HepG2 (cell line): ENCODE measurements around the gene CPN1. TPM values are rescaled to one million over a fixed set of nuclear protein-coding genes. Genes with fewer than 3 reads are reported as not detected.

Experiments
- ERF ChIP-seq: IDR thresholded peaks from 2 replicates; pipeline ENCODE4 v1.6.1; 2018; ENCODE audit warnings: missing biosample characterization, missing genetic modification reagents
- GATAD2A ChIP-seq: IDR thresholded peaks from 2 replicates; pipeline ENCODE4 v1.6.1; 2016
- HBP1 ChIP-seq: IDR thresholded peaks from 2 replicates; pipeline ENCODE4 v1.6.1; 2016; ENCODE audit warnings: low read depth, control low read depth
- HMGXB4 ChIP-seq, 2 experiments: sonication (generic) in 1 of 2; formaldehyde crosslinking in 1 of 2; IDR thresholded peaks; 2 replicates each; pipeline versions ENCODE4 v1.4.0 to v1.6.1; 2018 to 2020; ENCODE audit warnings: missing genetic modification reagents in 2 of 2, borderline replicate concordance in 1 of 2, low read depth in 1 of 2, mild to moderate bottlenecking in 1 of 2, missing biosample characterization in 1 of 2
- HOMEZ ChIP-seq: IDR thresholded peaks from 2 replicates; pipeline ENCODE4 v1.6.1; 2016; ENCODE audit warnings: low read depth
- HOXA9 ChIP-seq: sonication (generic); formaldehyde crosslinking; IDR thresholded peaks from 2 replicates; pipeline ENCODE4 v1.8.1; 2022; ENCODE audit warnings: missing genetic modification reagents, mild to moderate bottlenecking, moderate library complexity, borderline replicate concordance
- IRF2 ChIP-seq: IDR thresholded peaks from 2 replicates; pipeline ENCODE4 v1.6.1; 2018; ENCODE audit warnings: missing genetic modification reagents, missing compliant biosample characterization
- KDM4B ChIP-seq: sonication (generic); formaldehyde crosslinking; IDR thresholded peaks from 2 replicates; pipeline ENCODE4 v1.4.0; 2020; ENCODE audit warnings: missing genetic modification reagents
- MAFK ChIP-seq, 2 experiments: IDR thresholded peaks in 1 of 2; conservative IDR thresholded peaks in 1 of 2; 2 replicates each; pipeline ENCODE4 v1.6.1; 2011; ENCODE audit warnings: improper control_type of control experiment in 2 of 2, low read length in 2 of 2
- MLX ChIP-seq: IDR thresholded peaks from 2 replicates; pipeline ENCODE4 v1.6.1; 2016
- MTF2 ChIP-seq: sonication (generic); formaldehyde crosslinking; IDR thresholded peaks from 2 replicates; pipeline ENCODE4 v1.5.0; 2020; ENCODE audit warnings: missing genetic modification reagents, borderline replicate concordance
- MXI1 ChIP-seq: IDR thresholded peaks from 3 replicates; pipeline ENCODE4 v1.6.1; 2012; ENCODE audit warnings: low read depth, low read length, inconsistent platforms, borderline replicate concordance
- PCBP1 ChIP-seq: fragments of 200-400 bp; formaldehyde crosslinking; IDR thresholded peaks from 2 replicates; pipeline ENCODE4 v1.6.1; 2017; ENCODE audit warnings: mild to moderate bottlenecking, low read depth, low read length, borderline replicate concordance
- RARA ChIP-seq: IDR thresholded peaks from 2 replicates; pipeline ENCODE4 v1.6.1; 2016; ENCODE audit warnings: missing genetic modification reagents, missing compliant biosample characterization
- SOX5 ChIP-seq: IDR thresholded peaks from 2 replicates; pipeline ENCODE4 v1.6.1; 2016; ENCODE audit warnings: borderline replicate concordance
- SSRP1 ChIP-seq: IDR thresholded peaks from 2 replicates; pipeline ENCODE4 v1.6.1; 2016; ENCODE audit warnings: control low read depth
- STAG1 ChIP-seq: sonication (generic); formaldehyde crosslinking; IDR thresholded peaks from 2 replicates; pipeline ENCODE4 v1.4.0; 2020; ENCODE audit warnings: missing genetic modification reagents
- THAP7 ChIP-seq: sonication (generic); formaldehyde crosslinking; IDR thresholded peaks from 2 replicates; pipeline ENCODE4 v1.8.1; 2023; ENCODE audit warnings: mild to moderate bottlenecking, missing genetic modification reagents
- TOPORS ChIP-seq: sonication (generic); formaldehyde crosslinking; IDR thresholded peaks from 2 replicates; pipeline ENCODE4 v1.8.0; 2023; ENCODE audit warnings: mild to moderate bottlenecking, missing genetic modification reagents
- ZBTB2 ChIP-seq: sonication (generic); formaldehyde crosslinking; IDR thresholded peaks from 2 replicates; pipeline ENCODE4 v1.8.0; 2022; ENCODE audit warnings: low read depth, missing genetic modification reagents
- ZBTB7B ChIP-seq: sonication (generic); formaldehyde crosslinking; IDR thresholded peaks from 2 replicates; pipeline ENCODE4 v1.4.0; 2020; ENCODE audit warnings: missing genetic modification reagents
- ZNF468 ChIP-seq: sonication (generic); formaldehyde crosslinking; IDR thresholded peaks from 2 replicates; pipeline ENCODE4 v1.8.0; 2022; ENCODE audit warnings: mild to moderate bottlenecking, moderate library complexity, missing genetic modification reagents
- ZSCAN21 ChIP-seq: sonication (generic); formaldehyde crosslinking; IDR thresholded peaks from 2 replicates; pipeline ENCODE4 v1.8.0; 2022; ENCODE audit warnings: mild to moderate bottlenecking, missing genetic modification reagents, moderate library complexity, borderline replicate concordance
- polyA plus RNA-seq, 8 experiments: library from polyadenylated mRNA; depleted of rRNA in 3 of 8; stranded (reverse) in 7 of 8; unstranded in 1 of 8; fragments of >200 nt; fragmentation: Illumina TruSeq in 4 of 8; extraction: Trizol in 4 of 8; gene quantifications; 2 replicates each; pipeline versions ENCODE4 v1.2.1 to v1.2.3, GENCODE V29; 2011 to 2016; ENCODE audit warnings: low read depth in 4 of 8, missing spikeins in 1 of 8, mixed read lengths in 1 of 8; ENCODE audit not compliant: insufficient read depth in 1 of 8
- total RNA-seq, 5 experiments: library from RNA; depleted of rRNA; stranded (reverse); fragments of >200 nt; fragmentation: Illumina TruSeq; extraction: Trizol; gene quantifications; 2 replicates each; pipeline ENCODE4 v1.2.3, GENCODE V29; 2016; ENCODE audit warnings: low read depth in 1 of 5

The CPN1 gene
- total and polyA plus RNA-seq, 2 of the 13 experiments (the other 11 are each of a cell fraction or from before 2014, with no cell fraction given), result 17.3 to 35.1 TPM

GRCh38 chr10:100100651-100101184 is 19.0 kb upstream of the CPN1 start (continued):
- TF ChIP-seq HOMEZ (CRISPR knock-in tag) (no peak), MXI1 (peak; percentile 12; the same call in 1 of the 3 replicates), ZBTB7B (0 out of 2 replicates have a peak, but pooled peaks have one; percentile 11), KDM4B (0 out of 2 replicates have a peak, but pooled peaks have one; percentile 47), ZSCAN21 (0 out of 2 replicates have a peak, but pooled peaks have one; percentile 35), HBP1 (CRISPR knock-in tag) (peak; percentile 74; the same call in 1 of the 2 replicates), THAP7 (CRISPR knock-in tag) (no peak), TOPORS (CRISPR knock-in tag) (no peak), SSRP1 (no peak), STAG1 (peak; percentile 79), ZBTB2 (0 out of 2 replicates have a peak, but pooled peaks have one; percentile 17), RARA (peak; percentile 33; the same call in 1 of the 2 replicates), IRF2 (CRISPR knock-in tag) (peak; percentile 26; the same call in 1 of the 2 replicates), ZNF468 (no peak), MTF2 (CRISPR knock-in tag) (no peak), GATAD2A (0 out of 2 replicates have a peak, but pooled peaks have one; percentile 48), HMGXB4 (CRISPR knock-in tag; IDR thresholded peaks at IDR 0.05; ENCODE audit: borderline replicate concordance in 1 of 2, low read depth in 1 of 2) (peak in 1 of 2 experiments; percentile 86; a peak in 3 of 4 replicates), PCBP1 (no peak), HOXA9 (CRISPR knock-in tag) (no peak), SOX5 (CRISPR knock-in tag) (peak; percentile 55; the same call in 1 of the 2 replicates), MAFK (conservative IDR thresholded peaks at IDR 0.05 in 1 of 2, IDR thresholded peaks at IDR 0.05 in 1 of 2; ENCODE audit: low read length in 2 of 2) (no peak), MLX (CRISPR knock-in tag) (no peak), ERF (CRISPR knock-in tag) (peak; percentile 70; the same call in 1 of the 2 replicates)
